Epithelial cell of proximal tubule (primary cell): Measurements from ENCODE around the gene IQCF5. TPM values are rescaled to one million over a fixed set of nuclear protein-coding genes. Genes with fewer than 3 reads are reported as not detected.

Experiments used
- DNase-seq: peaks from one replicate; pipeline ENCODE4 v3.0.0-alpha.2; 2011; ENCODE audit warnings: low read depth
- H3K4me3 ChIP-seq: 2 replicates; pipeline ENCODE4 v1.5.1; 2011; ENCODE audit warnings: low read depth, mild to moderate bottlenecking, low read length
- total RNA-seq: library from RNA; depleted of rRNA; stranded (reverse); fragments of >200 nt; gene quantifications from 2 replicates; pipeline ENCODE4 v1.2.3, GENCODE V29; 2015
- TF ChIP-seq, protein P1 (sequence below): conservative IDR thresholded peaks from 2 replicates; pipeline ENCODE4 v1.5.1; 2012; ENCODE audit warnings: low read depth, mild to moderate bottlenecking, low read length

Gene IQCF5
- total RNA-seq, 1 donor from 2014 or later = not detected

DNA sequence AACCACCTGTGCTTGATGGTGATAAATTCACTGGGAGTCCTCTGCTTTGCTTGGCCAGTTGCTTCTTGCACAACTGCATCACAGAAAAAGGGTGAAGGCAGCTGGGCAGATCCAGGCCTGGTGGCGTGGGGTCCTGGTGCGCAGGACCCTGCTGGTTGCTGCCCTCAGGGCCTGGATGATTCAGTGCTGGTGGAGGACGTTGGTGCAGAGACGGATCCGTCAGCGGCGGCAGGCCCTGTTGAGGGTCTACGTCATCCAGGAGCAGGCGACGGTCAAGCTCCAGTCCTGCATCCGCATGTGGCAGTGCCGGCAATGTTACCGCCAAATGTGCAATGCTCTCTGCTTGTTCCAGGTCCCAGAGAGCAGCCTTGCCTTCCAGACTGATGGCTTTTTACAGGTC, 45.1 kb downstream of the IQCF5 start:
- no peak for DNase-seq
- TF ChIP-seq, protein P1, sequence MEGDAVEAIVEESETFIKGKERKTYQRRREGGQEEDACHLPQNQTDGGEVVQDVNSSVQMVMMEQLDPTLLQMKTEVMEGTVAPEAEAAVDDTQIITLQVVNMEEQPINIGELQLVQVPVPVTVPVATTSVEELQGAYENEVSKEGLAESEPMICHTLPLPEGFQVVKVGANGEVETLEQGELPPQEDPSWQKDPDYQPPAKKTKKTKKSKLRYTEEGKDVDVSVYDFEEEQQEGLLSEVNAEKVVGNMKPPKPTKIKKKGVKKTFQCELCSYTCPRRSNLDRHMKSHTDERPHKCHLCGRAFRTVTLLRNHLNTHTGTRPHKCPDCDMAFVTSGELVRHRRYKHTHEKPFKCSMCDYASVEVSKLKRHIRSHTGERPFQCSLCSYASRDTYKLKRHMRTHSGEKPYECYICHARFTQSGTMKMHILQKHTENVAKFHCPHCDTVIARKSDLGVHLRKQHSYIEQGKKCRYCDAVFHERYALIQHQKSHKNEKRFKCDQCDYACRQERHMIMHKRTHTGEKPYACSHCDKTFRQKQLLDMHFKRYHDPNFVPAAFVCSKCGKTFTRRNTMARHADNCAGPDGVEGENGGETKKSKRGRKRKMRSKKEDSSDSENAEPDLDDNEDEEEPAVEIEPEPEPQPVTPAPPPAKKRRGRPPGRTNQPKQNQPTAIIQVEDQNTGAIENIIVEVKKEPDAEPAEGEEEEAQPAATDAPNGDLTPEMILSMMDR = no peak
- H3K4me3 ChIP-seq = no peak overlapping the region

DNA sequence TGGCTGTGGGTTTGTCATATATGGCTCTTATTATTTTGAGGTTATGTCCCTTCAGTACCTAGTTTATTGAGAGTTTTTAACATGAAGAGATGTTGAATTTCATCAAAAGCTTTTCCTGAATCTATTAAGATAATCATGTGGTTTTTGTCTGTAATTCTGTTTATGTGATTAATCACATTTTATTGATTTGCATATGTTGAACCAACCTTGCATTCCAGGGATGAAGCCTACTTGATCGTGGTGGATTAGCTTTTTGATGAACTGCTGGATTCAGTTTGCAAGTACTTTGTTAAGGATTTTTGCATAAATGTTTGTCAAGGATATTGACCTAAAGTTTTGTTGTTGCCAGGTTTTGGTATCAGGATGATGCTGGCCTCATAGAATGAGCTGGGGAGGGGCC, 47.1 kb downstream of the IQCF5 start:
- H3K4me3 ChIP-seq = no peak overlapping the region
- no peak for DNase-seq
- TF ChIP-seq, protein P1 = no peak

Other genes starting within 250 kb of the IQCF5 start
- gene TEX264, start 204.3 kb downstream of the IQCF5 start, total RNA-seq = 54.5 and 55.3 TPM in 2 replicates
- not detected in 2 replicates for gene GRM2, start 168.5 kb downstream of the IQCF5 start, total RNA-seq
- not detected in 2 replicates for gene IQCF6, start 96.4 kb downstream of the IQCF5 start, total RNA-seq
- not detected in 2 replicates for gene IQCF2, start 14.0 kb downstream of the IQCF5 start, total RNA-seq
- gene IQCF1, start 27.8 kb upstream of the IQCF5 start, total RNA-seq = not detected in 2 replicates
- gene RRP9, start 66.3 kb upstream of the IQCF5 start, total RNA-seq = 28.0 and 56.8 TPM in 2 replicates
- 15.4 and 18.8 TPM in 2 replicates for gene PARP3, start 66.8 kb upstream of the IQCF5 start, total RNA-seq
- not detected in 2 replicates for gene GPR62, start 79.8 kb upstream of the IQCF5 start, total RNA-seq
- gene PCBP4, start 91.9 kb upstream of the IQCF5 start, total RNA-seq = 102 and 120 TPM in 2 replicates
- 29.1 and 39.1 TPM in 2 replicates for gene ABHD14B, start 98.4 kb upstream of the IQCF5 start, total RNA-seq
- gene ABHD14A, start 99.5 kb upstream of the IQCF5 start, total RNA-seq = 13.8 and 18.9 TPM in 2 replicates
- 85.7 and 95.8 TPM in 2 replicates for gene ACY1, start 107.9 kb upstream of the IQCF5 start, total RNA-seq
- gene RPL29, start 120.3 kb upstream of the IQCF5 start, total RNA-seq = 1,795 and 2,087 TPM in 2 replicates
- gene DUSP7, start 181.0 kb upstream of the IQCF5 start, total RNA-seq = 23.7 and 25.9 TPM in 2 replicates